ENCODE results near the gene REXO5.
A peak's percentile ranks its signal among the peaks of the same experiment; 100 is the strongest.

Gene REXO5

DNA sequence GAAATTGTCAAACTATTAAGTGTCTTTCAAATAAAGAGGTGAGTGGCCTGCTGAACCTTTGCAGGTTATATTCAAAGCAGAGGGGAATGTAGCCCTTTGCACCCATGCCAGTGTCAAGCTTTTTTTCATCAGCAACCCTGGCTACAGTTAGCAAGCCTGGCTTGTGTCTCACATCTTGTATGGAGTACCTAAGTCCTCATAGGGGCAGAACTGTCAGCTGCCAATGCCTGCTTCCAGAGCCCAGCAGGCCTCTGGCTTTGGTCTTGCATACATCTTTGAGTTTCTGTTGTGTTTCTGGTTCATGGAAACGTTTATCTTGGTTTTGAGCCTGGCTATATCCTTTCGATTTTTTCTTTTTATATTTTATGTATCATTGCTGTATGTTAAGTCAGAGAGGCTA is 26.8 kb downstream of the REXO5 start:
- no peak overlapping the region for H3K4me3 ChIP-seq (ENCODE audit: low read depth in 1 of 2, low read length in 2 of 2)
- H3K9me3 ChIP-seq (ENCODE audit: insufficient read depth, low read length, severe bottlenecking): no peaks in the 10 kb centered on the region
- peaks cover 47% of the 10 kb centered on the region for H3K36me3 ChIP-seq (ENCODE audit: insufficient read depth, low read length)
- DNase-seq: no peak
- H3K4me2 ChIP-seq (ENCODE audit: insufficient read depth, low read length): no peak overlapping the region
- no peaks in the 10 kb centered on the region for H3K4me1 ChIP-seq (ENCODE audit: insufficient read depth, low read length)
- no peak for ATAC-seq (ENCODE audit: insufficient read depth, low read depth)
- no peaks in the 10 kb centered on the region for H4K20me1 ChIP-seq (ENCODE audit: insufficient read depth, low read length)
- H3K27ac ChIP-seq (ENCODE audit: low read length): no peak overlapping the region
- H2AFZ ChIP-seq (ENCODE audit: low read depth, low read length): no peak overlapping the region
- H3K27me3 ChIP-seq (ENCODE audit: insufficient read depth, low read length, poor library complexity): no peaks in the 10 kb centered on the region
- H3K9ac ChIP-seq (ENCODE audit: low read depth, low read length): no peak overlapping the region
- H3K79me2 ChIP-seq (ENCODE audit: insufficient read depth, low read length): no peaks in the 10 kb centered on the region
- no peak for TF ChIP-seq EZH2 (IDR thresholded peaks at IDR 0.05; ENCODE audit: borderline replicate concordance, low read depth, low read length, severe bottlenecking)
- TF ChIP-seq, protein P1, sequence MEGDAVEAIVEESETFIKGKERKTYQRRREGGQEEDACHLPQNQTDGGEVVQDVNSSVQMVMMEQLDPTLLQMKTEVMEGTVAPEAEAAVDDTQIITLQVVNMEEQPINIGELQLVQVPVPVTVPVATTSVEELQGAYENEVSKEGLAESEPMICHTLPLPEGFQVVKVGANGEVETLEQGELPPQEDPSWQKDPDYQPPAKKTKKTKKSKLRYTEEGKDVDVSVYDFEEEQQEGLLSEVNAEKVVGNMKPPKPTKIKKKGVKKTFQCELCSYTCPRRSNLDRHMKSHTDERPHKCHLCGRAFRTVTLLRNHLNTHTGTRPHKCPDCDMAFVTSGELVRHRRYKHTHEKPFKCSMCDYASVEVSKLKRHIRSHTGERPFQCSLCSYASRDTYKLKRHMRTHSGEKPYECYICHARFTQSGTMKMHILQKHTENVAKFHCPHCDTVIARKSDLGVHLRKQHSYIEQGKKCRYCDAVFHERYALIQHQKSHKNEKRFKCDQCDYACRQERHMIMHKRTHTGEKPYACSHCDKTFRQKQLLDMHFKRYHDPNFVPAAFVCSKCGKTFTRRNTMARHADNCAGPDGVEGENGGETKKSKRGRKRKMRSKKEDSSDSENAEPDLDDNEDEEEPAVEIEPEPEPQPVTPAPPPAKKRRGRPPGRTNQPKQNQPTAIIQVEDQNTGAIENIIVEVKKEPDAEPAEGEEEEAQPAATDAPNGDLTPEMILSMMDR (IDR thresholded peaks at IDR 0.05; ENCODE audit: borderline replicate concordance, extremely low read depth, low read length, poor library complexity, severe bottlenecking): no peak

DNA sequence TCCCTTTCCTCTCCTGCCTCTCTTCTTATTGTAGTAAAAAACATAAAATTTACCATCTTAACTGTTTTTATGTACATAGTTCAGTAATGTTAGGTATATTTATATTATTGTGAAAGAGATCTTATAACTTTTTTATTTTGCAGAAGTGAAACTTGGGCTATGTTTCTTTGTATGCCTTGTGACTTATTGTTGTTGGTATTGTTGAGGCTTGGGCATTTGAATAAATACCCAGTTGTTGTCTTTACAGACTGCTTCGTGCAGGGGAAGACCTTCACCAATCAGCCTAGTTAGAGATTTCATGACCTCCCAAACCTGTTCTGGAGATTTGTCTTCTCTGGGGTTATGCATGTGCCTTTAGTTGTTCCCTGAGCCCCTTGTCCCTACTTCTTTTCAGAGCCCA is 31.9 kb downstream of the REXO5 start:
- Histone ChIP-seq H3K27ac (ENCODE audit: low read length) (no peak overlapping the region), H3K27me3 (ENCODE audit: insufficient read depth, low read length, poor library complexity) (no peaks in the 10 kb centered on the region), H3K9ac (ENCODE audit: low read depth, low read length) (no peak overlapping the region), H3K4me1 (ENCODE audit: insufficient read depth, low read length) (no peaks in the 10 kb centered on the region), H2AFZ (ENCODE audit: low read depth, low read length) (no peak overlapping the region), H4K20me1 (ENCODE audit: insufficient read depth, low read length) (no peaks in the 10 kb centered on the region), H3K4me2 (ENCODE audit: insufficient read depth, low read length) (no peak overlapping the region), H3K9me3 (ENCODE audit: insufficient read depth, low read length, severe bottlenecking) (no peaks in the 10 kb centered on the region), H3K79me2 (ENCODE audit: insufficient read depth, low read length) (no peaks in the 10 kb centered on the region), H3K4me3 (ENCODE audit: low read depth in 1 of 2, low read length in 2 of 2) (no peak overlapping the region), H3K36me3 (ENCODE audit: insufficient read depth, low read length) (peaks cover 44% of the 10 kb centered on the region)
- DNase-seq (no peak), ATAC-seq (ENCODE audit: insufficient read depth, low read depth) (no peak)
- no peak for TF ChIP-seq EZH2 (IDR thresholded peaks at IDR 0.05; ENCODE audit: borderline replicate concordance, low read depth, low read length, severe bottlenecking)
- TF ChIP-seq, protein P1 (IDR thresholded peaks at IDR 0.05; ENCODE audit: borderline replicate concordance, extremely low read depth, low read length, poor library complexity, severe bottlenecking): no peak

GRCh38 chr16:20839504-20839903 is 33.2 kb downstream of the REXO5 start:
- H3K4me1 ChIP-seq (ENCODE audit: insufficient read depth, low read length): peaks cover 6% of the 10 kb centered on the region
- H3K4me2 ChIP-seq (ENCODE audit: insufficient read depth, low read length): no peak overlapping the region
- H3K36me3 ChIP-seq (ENCODE audit: insufficient read depth, low read length): peaks cover 37% of the 10 kb centered on the region
- H3K79me2 ChIP-seq (ENCODE audit: insufficient read depth, low read length): no peaks in the 10 kb centered on the region
- ATAC-seq (ENCODE audit: insufficient read depth, low read depth) (no peak), DNase-seq (no peak)
- no peak overlapping the region for H3K9ac ChIP-seq (ENCODE audit: low read depth, low read length)
- no peak overlapping the region for H2AFZ ChIP-seq (ENCODE audit: low read depth, low read length)
- no peak overlapping the region for H3K27ac ChIP-seq (ENCODE audit: low read length)
- H4K20me1 ChIP-seq (ENCODE audit: insufficient read depth, low read length): no peaks in the 10 kb centered on the region
- no peaks in the 10 kb centered on the region for H3K27me3 ChIP-seq (ENCODE audit: insufficient read depth, low read length, poor library complexity)
- H3K4me3 ChIP-seq (ENCODE audit: low read depth in 1 of 2, low read length in 2 of 2): no peak overlapping the region
- TF ChIP-seq, protein P1 (IDR thresholded peaks at IDR 0.05; ENCODE audit: borderline replicate concordance, extremely low read depth, low read length, poor library complexity, severe bottlenecking): no peak
- TF ChIP-seq EZH2 (IDR thresholded peaks at IDR 0.05; ENCODE audit: borderline replicate concordance, low read depth, low read length, severe bottlenecking): no peak
- no peaks in the 10 kb centered on the region for H3K9me3 ChIP-seq (ENCODE audit: insufficient read depth, low read length, severe bottlenecking)

DNA sequence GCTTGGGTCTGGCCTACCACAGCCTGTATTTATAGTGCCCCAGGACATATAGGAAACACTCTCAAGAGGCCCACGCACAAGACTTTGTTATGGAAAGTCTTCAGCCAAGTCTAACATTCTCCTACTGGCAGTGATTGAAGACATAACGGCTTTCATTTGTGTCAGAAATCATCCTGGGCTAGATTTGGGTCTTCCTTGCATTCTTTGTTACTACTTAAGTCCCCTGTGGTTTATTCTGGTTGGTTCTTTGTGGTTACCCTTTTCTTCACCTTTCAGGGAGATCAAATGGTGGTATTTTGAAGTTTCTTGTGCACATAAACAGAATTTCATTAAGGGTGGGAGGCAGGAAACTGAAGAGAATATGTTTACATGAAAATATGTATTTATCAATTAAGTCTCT is 37.7 kb downstream of the REXO5 start:
- TF ChIP-seq, protein P1 (IDR thresholded peaks at IDR 0.05; ENCODE audit: borderline replicate concordance, extremely low read depth, low read length, poor library complexity, severe bottlenecking): no peak
- TF ChIP-seq EZH2 (IDR thresholded peaks at IDR 0.05; ENCODE audit: borderline replicate concordance, low read depth, low read length, severe bottlenecking): no peak
- no peaks in the 10 kb centered on the region for H4K20me1 ChIP-seq (ENCODE audit: insufficient read depth, low read length)
- no peak overlapping the region for H2AFZ ChIP-seq (ENCODE audit: low read depth, low read length)
- no peaks in the 10 kb centered on the region for H3K27me3 ChIP-seq (ENCODE audit: insufficient read depth, low read length, poor library complexity)
- H3K4me3 ChIP-seq (ENCODE audit: low read depth in 1 of 2, low read length in 2 of 2): no peak overlapping the region
- H3K9ac ChIP-seq (ENCODE audit: low read depth, low read length): no peak overlapping the region
- ATAC-seq (ENCODE audit: insufficient read depth, low read depth) (peak; percentile 77), DNase-seq (no peak)
- no peaks in the 10 kb centered on the region for H3K79me2 ChIP-seq (ENCODE audit: insufficient read depth, low read length)
- no peak overlapping the region for H3K4me2 ChIP-seq (ENCODE audit: insufficient read depth, low read length)
- H3K36me3 ChIP-seq (ENCODE audit: insufficient read depth, low read length): peaks cover 40% of the 10 kb centered on the region
- H3K4me1 ChIP-seq (ENCODE audit: insufficient read depth, low read length): peaks cover 6% of the 10 kb centered on the region
- H3K27ac ChIP-seq (ENCODE audit: low read length): no peak overlapping the region
- H3K9me3 ChIP-seq (ENCODE audit: insufficient read depth, low read length, severe bottlenecking): no peaks in the 10 kb centered on the region
